ENCODE data around the gene NEK9.

GRCh38 chr14:75175677-75176141, 48.9 kb upstream of the NEK9 start:
- no peak for TF ChIP-seq POLR2A (IDR thresholded peaks at IDR 0.05; ENCODE audit: low read length)
- TF ChIP-seq GATA1 (IDR thresholded peaks at IDR 0.05; ENCODE audit: low read depth, low read length), result no peak
